IMR-90 (cell line): ENCODE data around the gene GMNC. TPM values are rescaled to one million over a fixed set of nuclear protein-coding genes. Genes with fewer than 3 reads are reported as not detected.
A peak's percentile ranks its signal among the peaks of the same experiment; 100 is the strongest.

Experiments
- ATAC-seq: fragments of 200-7000 bp; cut with Tn5 transposase; 2 replicates; pipeline ENCODE4 v1.9.1; 2020; ENCODE audit warnings: low read depth, mild to moderate bottlenecking, moderate library complexity
- BruUV-seq: library from RNA; stranded (reverse); fragments of 400-500 nt; replicated peaks from 2 replicates; lab custom pipeline; 2021; lab: Mats Ljungman, UMichigan
- CTCF ChIA-PET: fragments of 300-600 bp; formaldehyde crosslinking; extraction: SDS; loops from one replicate; lab custom pipeline; 2021; ENCODE audit warnings: antibody characterized with exemption; lab: Yijun Ruan, JAX
- POLR2A ChIA-PET: fragments of 300-600 bp; sonication (Branson Sonifier 250); formaldehyde crosslinking; loops from one replicate; lab custom pipeline; 2022; ENCODE audit warnings: antibody characterized with exemption; ENCODE audit not compliant: unreplicated experiment; lab: Charles Lee
- DNase-seq: peaks from one replicate; pipeline ENCODE4 v3.0.0; 2013
- H2AFZ ChIP-seq: replicated peaks from 2 replicates; pipeline ENCODE3; 2013; ENCODE audit warnings: low read length, mild to moderate bottlenecking; ENCODE audit not compliant: poor library complexity
- H2AK5ac ChIP-seq: 2 replicates; pipeline ENCODE4 v1.6.1; 2013; ENCODE audit warnings: low read depth, low read length, inconsistent platforms
- H2AK9ac ChIP-seq: replicated peaks from 2 replicates; pipeline ENCODE3; 2013; ENCODE audit warnings: mild to moderate bottlenecking, low read depth, low read length, moderate library complexity; ENCODE audit not compliant: poor library complexity
- H2BK120ac ChIP-seq: 2 replicates; pipeline ENCODE4 v1.6.1; 2013; ENCODE audit warnings: low read depth, low read length, inconsistent platforms
- H2BK15ac ChIP-seq: 3 replicates; pipeline ENCODE4 v1.6.1; 2013; ENCODE audit warnings: low read depth, low read length, inconsistent platforms
- H2BK20ac ChIP-seq: 2 replicates; pipeline ENCODE4 v1.6.1; 2013; ENCODE audit warnings: low read depth, mild to moderate bottlenecking, inconsistent platforms, low read length, moderate library complexity
- H2BK5ac ChIP-seq: 2 replicates; pipeline ENCODE4 v1.6.1; 2013; ENCODE audit warnings: mild to moderate bottlenecking, low read depth, low read length, inconsistent platforms; ENCODE audit not compliant: poor library complexity, severe bottlenecking
- H3K14ac ChIP-seq: replicated peaks from 2 replicates; pipeline ENCODE4 v1.6.1; 2013; ENCODE audit warnings: low read depth, low read length, inconsistent platforms
- H3K18ac ChIP-seq: 2 replicates; pipeline ENCODE4 v1.6.1; 2013; ENCODE audit warnings: low read depth, low read length, control low read depth
- H3K23ac ChIP-seq: 2 replicates; pipeline ENCODE4 v1.6.1; 2013; ENCODE audit warnings: low read depth, low read length, inconsistent platforms
- H3K27ac ChIP-seq: 2 replicates; pipeline ENCODE4 v1.5.1; 2013; ENCODE audit warnings: mild to moderate bottlenecking, control low read depth, low read length; ENCODE audit not compliant: insufficient read depth
- H3K27me3 ChIP-seq: 2 replicates; pipeline ENCODE4 v1.6.1; 2013; ENCODE audit warnings: low read length; ENCODE audit not compliant: control insufficient read depth, insufficient read depth
- H3K36me3 ChIP-seq: 2 replicates; pipeline ENCODE4 v1.6.1; 2013; ENCODE audit warnings: low read length, mixed read lengths; ENCODE audit not compliant: control insufficient read depth, insufficient read depth
- H3K4ac ChIP-seq: 2 replicates; pipeline ENCODE4 v1.6.1; 2013; ENCODE audit warnings: low read depth, low read length, inconsistent platforms
- H3K4me1 ChIP-seq: 2 replicates; pipeline ENCODE4 v1.6.1; 2013; ENCODE audit warnings: low read length, mixed read lengths; ENCODE audit not compliant: control insufficient read depth, insufficient read depth
- H3K4me2 ChIP-seq: 2 replicates; pipeline ENCODE4 v1.6.1; 2013; ENCODE audit warnings: low read depth, mild to moderate bottlenecking, control low read depth, low read length, moderate library complexity
- H3K4me3 ChIP-seq: 2 replicates; pipeline ENCODE4 v1.5.1; 2013; ENCODE audit warnings: low read depth, mild to moderate bottlenecking, control low read depth, low read length, moderate library complexity; ENCODE audit not compliant: insufficient read depth
- H3K56ac ChIP-seq: 2 replicates; pipeline ENCODE4 v1.6.1; 2013; ENCODE audit warnings: low read length, inconsistent platforms; ENCODE audit not compliant: insufficient read depth; ENCODE audit errors: extremely low read depth
- H3K79me1 ChIP-seq, 2 experiments: 2 replicates each; pipeline ENCODE4 v1.6.1; 2013; ENCODE audit warnings: low read length in 2 of 2, inconsistent platforms in 1 of 2, low read depth in 1 of 2
- H3K9ac ChIP-seq: 2 replicates; pipeline ENCODE4 v1.6.1; 2013; ENCODE audit warnings: low read depth, low read length, control low read depth
- H3K9me1 ChIP-seq: 2 replicates; pipeline ENCODE4 v1.6.1; 2013; ENCODE audit warnings: low read length, inconsistent platforms; ENCODE audit not compliant: insufficient read depth
- H3K9me3 ChIP-seq: 2 replicates; pipeline ENCODE4 v1.6.1; 2013; ENCODE audit warnings: low read length; ENCODE audit not compliant: control insufficient read depth, insufficient read depth
- H4K20me1 ChIP-seq: 2 replicates; pipeline ENCODE4 v1.6.1; 2013; ENCODE audit warnings: low read length, inconsistent platforms; ENCODE audit not compliant: insufficient read depth
- H4K5ac ChIP-seq: 2 replicates; pipeline ENCODE4 v1.6.1; 2013; ENCODE audit warnings: mild to moderate bottlenecking, low read depth, low read length, control low read depth
- H4K8ac ChIP-seq, 2 experiments: 2 replicates each; pipeline ENCODE4 v1.6.1; 2013; ENCODE audit warnings: low read depth in 2 of 2, low read length in 2 of 2, control low read depth in 1 of 2, inconsistent platforms in 1 of 2
- H4K91ac ChIP-seq: 2 replicates; pipeline ENCODE4 v1.6.1; 2013; ENCODE audit warnings: low read depth, low read length, inconsistent platforms; ENCODE audit not compliant: insufficient read depth
- CEBPB ChIP-seq: IDR thresholded peaks from 2 replicates; pipeline ENCODE4 v1.6.1; 2012; ENCODE audit warnings: low read depth, low read length, improper control_type of control experiment
- WGBS, 2 experiments: methylation state at CpG; one replicate each; pipeline versions ENCODE4 v1.1.5 to v1.1.7; 2013; ENCODE audit warnings: missing lambda C conversion rate in 2 of 2; ENCODE audit not compliant: insufficient read length in 1 of 2; ENCODE audit errors: extremely low coverage in 2 of 2; 5-methylcytosine and 5-hydroxymethylcytosine counted together
- dilution Hi-C: fragments of 300-500 bp; cut with HindIII; formaldehyde crosslinking; loops from one replicate; pipeline ENCODE4 v1.14.3; 2018; ENCODE audit warnings: low sequenced_read_pairs; ENCODE audit not compliant: unreplicated experiment
- in situ Hi-C: fragments of 300-500 bp; cut with MboI; formaldehyde crosslinking; loops from 3 replicates; pipeline ENCODE4 v1.14.3; 2019; ENCODE audit warnings: low sequenced_read_pairs, inconsistent platforms, mixed read lengths
- intact Hi-C: fragments of 100-400 bp; cut with micrococcal nuclease; formaldehyde crosslinking; loops from 2 replicates; pipeline ENCODE4 v1.10.0; 2022
- polyA plus RNA-seq, 3 experiments: library from polyadenylated mRNA; depleted of rRNA; stranded (reverse); fragments of >200 nt; gene quantifications; 2 replicates each; pipeline ENCODE4 v1.2.3, GENCODE V29; 2012; ENCODE audit warnings: low replicate concordance in 1 of 3
- total RNA-seq: library from RNA; depleted of rRNA; stranded (reverse); fragments of >200 nt; gene quantifications from 2 replicates; pipeline ENCODE4 v1.2.3, GENCODE V29; 2012

GMNC gene
- total and polyA plus RNA-seq, 2 of the 4 experiments (the other 2 are of a cell fraction) = 0.15 to 0.18 TPM

- H3K27me3 ChIP-seq = no peaks in the 10 kb centered on the region
- dilution Hi-C loops = no loop called here
Measured at GRCh38 chr3:190886945-190887344, 24.5 kb upstream of the GMNC start.

More at GRCh38 chr3:190886945-190887344, 24.5 kb upstream of the GMNC start:
- ChIA-PET CTCF (interaction anchor here (0.6 kb wide), 1 partner anchor 58 kb away, joined by 3 read pairs; no protein-coding TSS in a partner anchor), POLR2A (no interaction called here)
- Histone ChIP-seq H4K91ac (no peak overlapping the region), H3K56ac (no peak overlapping the region), H2BK20ac (no peak overlapping the region), H2AFZ (no peak overlapping the region), H4K5ac (no peak overlapping the region), H2BK5ac (no peak overlapping the region), H3K9ac (no peak overlapping the region), H3K36me3 (no peaks in the 10 kb centered on the region), H2BK120ac (no peak overlapping the region), H2AK9ac (no peak overlapping the region), H4K20me1 (no peaks in the 10 kb centered on the region), H3K4me2 (no peak overlapping the region), H4K8ac (no peak overlapping the region), H3K18ac (no peak overlapping the region), H3K9me3 (no peaks in the 10 kb centered on the region), H2BK15ac (no peak overlapping the region), H3K27ac (no peak overlapping the region), H3K4me3 (no peak overlapping the region), H3K14ac (no peak overlapping the region), H3K4ac (no peak overlapping the region), H3K4me1 (no peaks in the 10 kb centered on the region), H2AK5ac (no peak overlapping the region), H3K23ac (no peak overlapping the region), H3K79me1 (no peaks in the 10 kb centered on the region), H3K9me1 (no peaks in the 10 kb centered on the region)
- in situ Hi-C loops = loop anchor here (10.0 kb wide), 1 partner anchor 168 kb away; no protein-coding TSS in a partner anchor
- peak; percentile 2 for DNase-seq
- TF ChIP-seq CEBPB = no peak
- intact Hi-C loops = no loop called here
- BruUV-seq = no TSS peak
- no CpG with 5 or more reads among the region's 5 CpGs for WGBS, 2 experiments
- ATAC-seq = no peak
